ENCODE results near the gene NODAL.

Gene NODAL

DNA sequence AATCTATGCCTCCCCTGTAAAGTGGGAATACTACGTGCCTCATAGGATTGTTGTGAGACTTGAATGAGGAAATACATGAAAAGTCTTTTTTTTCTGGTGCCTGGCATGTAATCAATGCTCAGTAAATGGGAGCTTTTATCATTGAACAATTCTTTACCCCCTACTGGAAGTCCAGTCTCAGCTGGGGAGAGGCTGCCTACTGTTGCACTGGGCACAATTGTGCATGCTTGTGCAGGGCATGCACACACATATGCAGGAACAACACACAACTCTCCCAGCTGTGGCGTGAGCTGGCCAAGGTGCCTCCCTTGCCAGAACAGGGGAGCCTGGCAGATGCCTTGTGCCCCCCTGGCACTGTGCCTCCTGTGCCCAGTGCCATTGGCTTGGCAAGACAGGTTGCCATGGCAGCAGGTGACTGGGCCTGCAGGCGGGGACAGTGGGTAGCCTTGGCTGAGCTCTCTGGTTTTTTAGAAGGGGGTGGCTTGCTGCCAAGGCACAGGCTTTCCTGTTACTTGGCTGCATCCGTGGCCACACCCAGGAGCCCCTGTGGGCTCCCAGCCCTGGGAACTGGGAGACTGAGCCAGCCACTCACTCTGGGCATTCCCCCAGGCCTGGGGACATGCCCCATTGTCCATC lies 21.0 kb upstream of the NODAL start:
- no peak for DNase-seq

DNA sequence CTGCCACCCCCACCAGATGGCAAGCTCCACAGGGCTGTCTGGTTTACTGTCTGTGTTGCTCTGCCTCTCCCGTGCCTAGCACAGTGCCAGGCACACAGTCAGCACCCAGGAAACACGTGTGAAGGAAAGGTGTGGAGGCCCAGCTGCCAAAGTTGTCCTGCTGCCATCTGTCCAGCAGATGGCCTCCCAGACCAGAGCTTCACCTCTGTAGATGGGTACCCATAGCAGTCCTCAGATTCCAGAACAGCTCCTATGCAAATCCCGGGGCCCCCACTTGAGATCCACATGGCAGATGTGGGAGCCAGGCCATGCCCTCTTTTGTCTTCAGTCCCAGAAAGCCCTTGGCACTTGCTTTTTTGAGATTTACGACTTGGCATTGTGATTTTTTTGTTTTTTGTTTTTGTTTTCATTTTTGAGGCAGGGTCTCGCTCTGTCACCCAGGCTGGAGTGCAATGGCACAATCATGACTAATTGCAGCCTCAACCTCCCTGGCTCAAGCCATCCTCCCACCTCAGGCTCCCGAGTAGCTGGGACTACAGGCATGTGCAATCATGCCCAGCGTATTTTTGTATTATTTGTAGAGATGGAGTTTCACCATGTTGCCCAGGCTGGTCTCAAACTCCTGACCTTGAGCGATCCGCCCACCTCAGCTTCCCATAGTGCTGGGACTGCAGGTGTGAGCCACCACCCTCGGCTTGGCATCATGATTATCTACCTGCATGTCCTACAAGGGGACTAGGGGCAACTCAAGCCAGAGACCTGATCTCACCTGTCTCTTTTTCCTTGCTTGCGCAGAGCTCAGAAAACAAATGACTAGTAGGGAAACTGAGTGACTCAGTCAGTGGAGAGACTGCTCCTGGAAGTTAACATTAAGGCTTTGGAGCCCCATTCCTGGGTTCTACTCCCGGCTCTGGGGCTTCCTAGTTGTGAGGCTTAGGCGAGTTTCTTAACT lies 20.2 kb upstream of the NODAL start:
- no peak for DNase-seq

DNA sequence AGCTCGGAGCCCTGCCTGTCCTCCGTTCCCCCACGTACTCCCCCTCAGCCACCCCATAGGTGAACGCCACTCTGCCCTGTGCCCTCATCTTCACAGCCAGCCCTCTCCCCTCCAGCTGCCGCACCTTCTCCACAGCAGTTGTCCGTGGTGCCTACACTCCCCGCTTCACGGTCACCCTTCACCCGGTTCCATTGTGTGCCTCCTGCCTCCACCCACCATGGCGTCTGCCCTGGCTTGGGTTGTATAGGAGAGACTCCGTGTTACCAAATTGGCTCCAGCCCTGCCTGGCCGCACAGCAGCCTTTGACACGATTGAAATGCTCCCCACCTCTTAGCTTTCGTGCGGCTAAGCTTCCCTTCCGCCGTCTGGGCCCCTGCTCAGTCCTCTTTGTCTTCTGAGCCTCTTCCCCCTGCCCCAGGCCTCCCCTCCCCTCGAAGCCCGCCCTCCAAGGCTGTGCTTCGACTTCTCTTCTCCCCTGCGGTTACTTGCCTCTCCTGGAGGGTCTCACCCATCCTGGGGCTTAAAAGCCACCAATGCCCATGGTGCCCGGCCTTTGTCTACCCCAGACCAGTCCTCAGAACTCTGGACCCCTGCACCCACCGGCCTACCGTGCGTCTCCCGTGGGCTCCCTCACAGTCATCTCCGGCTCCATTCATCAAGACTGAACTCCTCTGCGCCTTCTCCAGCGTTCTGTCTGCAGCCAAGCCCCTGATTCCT lies 18.5 kb upstream of the NODAL start:
- DNase-seq: no peak

DNA sequence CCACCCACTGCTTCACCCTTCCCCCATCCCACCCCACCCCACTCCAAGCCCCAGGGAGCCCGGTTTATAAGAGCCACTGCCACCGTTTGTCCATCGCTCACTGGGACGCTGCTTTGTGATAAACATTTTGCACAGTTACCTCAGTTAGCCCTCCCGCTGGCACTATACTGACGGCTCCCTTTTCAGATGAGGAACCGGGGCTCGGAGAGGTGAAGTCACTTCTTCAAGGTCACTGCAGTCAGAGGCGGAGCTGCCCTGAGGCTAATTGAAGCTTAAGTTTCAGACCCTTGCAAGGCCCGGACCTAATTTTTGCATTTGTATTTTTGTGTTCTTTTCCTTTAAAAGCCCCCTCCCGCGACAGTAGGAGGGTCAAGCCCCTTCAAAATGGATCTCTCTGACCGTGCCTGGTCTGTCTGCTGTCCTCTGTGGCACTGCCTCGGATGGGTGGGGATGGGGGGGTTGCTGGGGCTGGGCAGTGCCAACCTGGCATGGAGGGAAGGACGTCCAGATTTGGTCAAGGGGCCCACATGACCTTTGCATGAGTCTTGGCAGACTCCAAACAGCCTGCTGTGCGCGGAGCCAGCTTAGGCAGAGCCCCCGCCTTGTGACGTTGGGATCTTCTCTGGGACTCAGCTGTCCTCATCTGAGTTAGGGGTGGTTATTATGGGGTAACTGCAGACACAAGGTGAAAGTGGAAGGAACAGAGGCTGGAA lies 17.7 kb upstream of the NODAL start:
- DNase-seq: no peak

DNA sequence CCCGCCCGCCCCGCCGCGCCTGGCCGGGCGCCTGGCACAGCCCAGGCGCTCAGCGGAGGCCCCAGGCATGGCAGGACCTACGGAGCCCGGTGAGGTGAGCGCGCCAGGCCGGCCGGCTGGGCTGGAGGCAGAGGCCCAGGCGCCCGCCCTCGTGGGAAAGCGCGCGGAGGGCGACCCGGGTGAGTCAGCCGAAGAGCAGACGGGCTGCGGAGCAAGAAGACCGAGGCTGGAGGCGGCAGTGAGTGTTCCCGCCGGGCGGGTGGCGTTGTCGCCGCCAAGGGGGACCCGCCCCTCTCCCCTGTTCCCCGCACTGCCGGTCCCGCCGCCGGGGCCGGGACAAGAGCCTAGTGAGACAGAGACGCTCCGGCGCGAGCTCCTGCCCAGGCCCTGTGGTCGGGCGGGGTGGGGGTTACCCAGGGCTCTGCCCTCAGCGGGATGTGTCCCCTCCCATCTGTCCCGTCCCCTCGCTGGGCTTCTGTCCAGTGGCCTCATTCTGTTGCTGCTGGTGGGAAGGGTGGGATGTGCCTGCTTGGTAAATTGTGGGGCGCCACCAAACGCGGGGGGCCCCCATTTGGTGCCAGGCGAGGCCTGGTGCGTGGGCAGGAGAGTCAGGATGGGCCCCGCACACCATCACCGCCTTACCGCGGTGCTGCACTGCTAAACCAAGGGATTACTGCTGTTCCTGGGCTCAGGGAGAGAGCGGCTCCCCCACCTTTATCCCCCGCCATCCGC lies 17.0 kb upstream of the NODAL start:
- DNase-seq: no peak

DNA sequence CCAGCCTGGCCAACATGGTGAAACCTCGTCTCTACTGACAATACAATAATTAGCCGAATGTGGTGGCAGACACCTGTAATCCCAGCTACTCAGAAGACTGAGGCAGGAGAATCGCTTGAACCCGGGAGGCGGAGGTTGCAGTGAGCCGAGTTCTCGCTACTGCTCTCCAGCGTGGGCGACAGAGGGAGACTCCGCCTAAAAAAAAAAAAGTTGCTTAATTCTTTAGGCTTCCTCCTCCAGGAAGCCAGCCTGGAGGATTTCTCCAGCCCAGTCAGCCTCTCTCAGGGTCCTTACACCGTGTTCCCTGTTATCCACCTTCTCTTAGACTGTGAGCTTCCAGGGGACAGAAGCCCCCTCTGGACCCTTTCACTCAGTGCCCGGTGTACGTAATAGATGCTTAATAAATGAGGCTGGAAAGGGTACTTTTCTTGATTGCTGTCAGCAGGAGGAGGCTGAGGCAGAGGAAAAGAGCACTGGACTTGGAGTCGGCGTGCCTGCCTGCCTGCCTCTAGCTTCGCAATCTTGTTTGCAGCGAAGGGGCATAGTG lies 16.4 kb upstream of the NODAL start:
- DNase-seq: no peak

DNA sequence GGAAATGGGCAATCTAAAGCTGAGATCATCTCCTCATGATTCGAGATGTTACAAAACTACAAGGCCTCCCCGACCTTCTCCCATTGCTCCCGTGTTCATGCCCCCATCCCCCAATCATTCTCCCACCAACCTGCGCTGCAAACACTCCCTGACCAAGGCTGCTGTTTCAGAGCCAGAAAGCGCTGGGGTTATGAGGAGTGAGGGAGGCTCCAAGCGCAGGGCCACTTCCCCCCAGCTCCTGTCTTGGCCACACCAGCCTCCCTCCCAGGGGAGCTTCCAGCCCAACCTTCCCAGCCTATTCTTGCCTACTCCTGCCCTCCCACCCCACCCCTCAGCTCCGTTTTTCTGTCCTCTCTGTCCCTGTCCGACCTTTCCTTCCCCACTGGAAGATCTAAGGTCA lies 14.7 kb upstream of the NODAL start:
- DNase-seq: no peak

DNA sequence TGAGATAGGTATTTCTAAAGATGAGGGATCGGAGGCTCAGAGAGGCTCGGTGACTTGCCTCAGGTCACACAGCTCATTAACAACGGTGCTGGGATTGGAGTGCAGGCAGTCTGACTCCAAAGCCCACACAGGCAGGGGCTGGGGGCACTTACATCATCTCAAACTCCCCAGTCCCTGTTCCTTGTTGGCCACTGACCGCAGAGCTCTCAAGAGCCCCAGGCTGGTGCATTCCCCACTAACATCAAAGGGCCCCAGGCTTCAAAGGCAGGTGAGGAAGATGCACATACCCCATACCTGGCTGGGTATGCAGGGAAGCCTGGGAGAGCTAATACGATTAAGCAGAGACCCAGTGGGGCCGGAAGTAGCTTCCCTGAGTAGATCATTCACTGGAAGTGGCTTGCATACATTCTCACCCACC lies 13.7 kb upstream of the NODAL start:
- DNase-seq: no peak

DNA sequence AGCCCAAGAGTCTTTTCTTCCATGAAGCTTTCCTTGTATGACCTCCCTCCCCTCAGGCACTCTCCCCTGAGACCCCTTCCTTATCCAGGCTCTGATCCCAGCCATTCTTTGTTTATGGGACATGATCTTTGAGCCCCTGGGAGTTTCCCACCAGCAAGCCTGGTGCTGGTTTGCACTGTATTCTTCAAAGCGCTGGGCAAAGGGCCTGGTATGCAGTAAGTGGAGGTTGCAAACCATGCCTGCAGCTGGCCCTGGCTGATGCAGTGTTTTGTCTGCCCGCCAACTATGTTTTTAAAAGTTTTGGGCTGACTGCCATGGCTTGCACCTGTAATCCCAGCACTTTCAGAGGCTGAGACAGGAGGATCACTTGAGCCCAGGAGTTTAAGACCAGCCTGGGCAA lies 6.8 kb upstream of the NODAL start:
- no peak for DNase-seq

DNA sequence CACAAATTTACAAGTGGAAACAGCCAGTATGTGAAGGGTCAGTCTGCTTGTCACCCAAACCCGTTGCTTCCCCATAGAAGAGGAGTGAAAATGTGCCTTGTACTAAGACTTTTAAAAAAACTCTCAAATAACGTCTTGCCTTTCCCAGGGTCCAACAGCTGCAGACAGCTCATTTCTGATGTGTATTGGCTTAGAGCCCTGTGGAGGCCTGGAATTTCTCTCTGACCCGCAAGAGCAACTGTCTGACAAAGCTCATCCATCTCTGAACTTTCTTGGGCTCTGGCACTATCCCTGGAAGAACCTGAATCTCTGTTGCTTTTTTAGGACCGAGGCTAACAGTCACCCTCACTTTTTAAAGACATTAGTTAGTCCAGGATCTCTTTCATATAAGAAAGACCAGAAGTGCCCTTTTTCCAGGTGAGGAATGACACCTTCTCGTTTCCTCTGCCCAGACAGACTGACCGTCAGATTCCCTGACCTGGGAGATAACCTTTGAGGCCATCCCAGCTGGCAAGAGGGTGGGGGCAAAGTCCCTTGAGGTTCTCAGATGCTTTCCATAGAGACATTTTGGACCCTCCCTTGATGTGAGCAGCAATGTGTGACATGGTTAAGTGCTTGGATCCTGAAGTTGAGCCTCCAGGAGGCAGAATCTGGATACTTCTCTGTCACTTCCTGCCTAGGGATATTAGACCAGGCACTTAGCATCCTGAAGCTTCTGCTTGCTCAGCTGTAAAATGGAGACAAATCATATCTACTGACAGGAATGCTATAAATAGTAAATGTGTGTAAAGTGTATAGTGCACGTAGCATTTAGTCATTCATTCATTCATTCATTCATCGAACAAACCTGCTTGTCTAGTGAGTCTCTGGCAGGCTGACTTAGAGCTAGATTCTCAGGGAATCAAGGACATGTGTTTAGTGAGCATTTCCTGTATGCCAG lies 4.5 kb upstream of the NODAL start:
- DNase-seq: no peak

DNA sequence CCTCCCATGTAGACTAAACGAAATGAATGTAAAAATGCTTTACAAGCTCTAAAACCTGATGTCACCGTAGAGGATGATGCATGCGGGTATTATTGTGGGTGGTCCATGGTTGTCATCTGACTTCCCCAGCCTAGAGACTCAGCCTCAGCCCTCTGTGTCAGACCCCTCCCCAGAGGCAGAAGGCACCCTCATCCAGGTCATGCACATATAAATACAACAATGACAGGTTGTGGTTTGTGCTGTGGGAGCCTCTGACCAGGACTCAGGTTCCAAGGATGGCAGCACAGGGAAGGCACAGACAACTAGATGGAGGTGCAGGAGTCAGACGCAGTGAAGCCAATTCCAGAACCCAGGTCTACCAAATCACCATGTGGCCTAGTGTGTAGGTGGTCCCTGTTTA lies 3.3 kb upstream of the NODAL start:
- DNase-seq: no peak

DNA sequence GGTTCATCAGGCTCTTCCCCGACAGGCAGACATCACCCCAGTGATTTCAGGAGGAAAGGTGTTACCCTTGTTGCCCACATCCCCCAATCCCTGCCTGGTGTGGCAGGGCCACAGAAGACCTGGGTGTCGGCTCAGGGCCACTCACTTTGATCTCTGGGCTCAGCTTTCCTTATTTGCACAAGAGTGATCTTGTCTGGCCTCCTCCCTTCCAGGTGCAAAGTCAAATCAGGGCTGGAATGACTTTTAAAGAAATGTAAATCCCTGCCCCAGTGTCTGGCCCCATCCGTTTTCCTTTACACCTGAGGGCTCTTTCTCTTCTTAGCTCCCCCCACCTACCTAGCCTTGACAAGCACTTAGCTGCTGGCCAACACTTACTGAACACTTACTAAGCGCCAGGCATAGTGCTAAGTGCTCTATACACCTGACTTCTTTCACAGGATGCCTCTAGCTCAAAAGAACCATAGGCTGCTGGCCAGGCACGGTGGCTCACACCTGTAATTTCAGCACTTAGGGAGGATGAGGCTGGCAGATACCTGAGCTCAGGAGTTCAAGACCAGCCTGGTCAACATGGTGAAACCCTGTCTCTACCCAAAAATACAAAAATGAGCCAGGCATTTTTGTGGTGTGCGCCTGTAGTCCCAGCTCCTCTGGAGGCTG lies 979 bp upstream of the NODAL start:
- DNase-seq: no peak

DNA sequence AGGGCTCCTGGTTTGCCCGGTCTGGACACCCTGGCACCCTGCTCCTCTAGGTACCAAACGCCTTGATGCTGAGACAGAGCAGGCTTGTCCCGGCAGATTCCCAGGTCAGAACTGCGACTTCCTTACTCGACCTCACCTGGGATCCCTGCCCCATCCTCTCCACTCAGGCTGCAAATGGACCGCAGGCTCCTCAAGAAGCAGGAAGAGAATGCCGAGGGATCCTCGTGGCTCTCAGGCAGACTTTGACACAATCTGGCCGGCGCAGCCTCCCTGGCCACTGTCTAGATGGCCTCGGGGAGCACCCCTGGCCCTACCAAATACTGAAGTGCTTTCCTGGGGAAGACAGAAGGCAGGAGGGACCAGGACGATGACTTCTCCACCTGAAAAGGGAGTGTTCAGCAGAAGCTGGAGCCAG lies 421 bp upstream of the NODAL start:
- no peak for DNase-seq

DNA sequence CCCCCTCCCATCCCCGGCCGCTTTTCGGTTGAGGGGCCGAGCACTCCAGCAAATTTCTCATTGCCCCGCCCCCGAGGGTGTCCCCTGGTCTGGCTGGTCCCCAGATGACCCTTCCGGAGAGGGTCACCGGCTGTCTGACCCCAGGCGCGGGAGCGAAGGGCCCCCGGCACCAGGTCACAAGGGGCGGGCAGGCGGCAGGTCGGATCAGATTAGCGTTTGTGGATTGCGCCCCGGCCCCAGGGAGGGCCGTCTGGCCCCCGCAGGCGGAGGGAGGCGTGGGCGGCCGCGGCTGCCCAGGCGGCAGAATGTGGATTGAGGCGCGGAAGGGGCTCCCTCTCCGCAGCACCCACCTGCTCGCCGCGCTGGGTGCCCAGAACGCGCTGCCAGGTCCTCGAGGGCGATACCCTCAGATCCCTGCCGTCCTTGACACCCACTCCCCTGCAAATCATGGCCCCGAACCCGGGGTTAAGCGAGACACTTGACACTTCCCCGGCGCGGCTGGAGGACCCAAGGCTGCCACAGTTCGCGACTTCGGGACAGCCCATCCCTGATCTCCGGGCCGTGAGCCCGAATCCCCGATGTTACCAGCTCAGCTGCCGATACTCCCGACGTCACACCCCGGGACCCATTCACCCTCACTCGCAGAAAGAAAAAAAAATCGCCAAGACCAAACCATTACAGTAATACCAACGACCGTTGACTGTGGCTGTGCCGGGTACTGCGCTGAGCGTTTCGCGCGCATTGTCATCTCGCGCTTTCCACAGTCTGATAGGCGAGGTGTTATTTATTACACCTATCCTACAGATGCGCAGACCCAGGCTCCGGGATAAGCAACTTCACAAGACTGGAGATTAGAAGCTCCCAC lies 953 bp downstream of the NODAL start:
- no peak for DNase-seq

DNA sequence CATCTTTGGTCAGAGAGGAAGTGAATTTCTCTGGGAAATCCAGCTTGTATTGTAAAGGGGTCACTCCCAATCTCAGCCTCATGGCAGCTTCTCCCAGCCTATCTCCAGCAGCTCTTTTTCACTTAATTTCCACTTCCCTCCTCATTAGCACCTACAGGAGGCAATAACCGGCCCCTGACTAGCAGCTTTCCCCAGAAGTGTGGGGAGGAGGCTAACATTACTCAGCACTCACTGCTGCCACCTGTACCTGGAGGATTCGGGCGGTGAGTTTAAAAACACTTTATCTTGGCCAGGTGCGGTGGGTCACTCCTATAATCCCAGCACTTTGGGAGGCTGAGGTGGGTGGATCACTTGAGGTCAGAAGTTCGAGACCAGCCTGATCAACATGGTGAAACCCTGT lies 3.8 kb downstream of the NODAL start:
- DNase-seq: no peak

DNA sequence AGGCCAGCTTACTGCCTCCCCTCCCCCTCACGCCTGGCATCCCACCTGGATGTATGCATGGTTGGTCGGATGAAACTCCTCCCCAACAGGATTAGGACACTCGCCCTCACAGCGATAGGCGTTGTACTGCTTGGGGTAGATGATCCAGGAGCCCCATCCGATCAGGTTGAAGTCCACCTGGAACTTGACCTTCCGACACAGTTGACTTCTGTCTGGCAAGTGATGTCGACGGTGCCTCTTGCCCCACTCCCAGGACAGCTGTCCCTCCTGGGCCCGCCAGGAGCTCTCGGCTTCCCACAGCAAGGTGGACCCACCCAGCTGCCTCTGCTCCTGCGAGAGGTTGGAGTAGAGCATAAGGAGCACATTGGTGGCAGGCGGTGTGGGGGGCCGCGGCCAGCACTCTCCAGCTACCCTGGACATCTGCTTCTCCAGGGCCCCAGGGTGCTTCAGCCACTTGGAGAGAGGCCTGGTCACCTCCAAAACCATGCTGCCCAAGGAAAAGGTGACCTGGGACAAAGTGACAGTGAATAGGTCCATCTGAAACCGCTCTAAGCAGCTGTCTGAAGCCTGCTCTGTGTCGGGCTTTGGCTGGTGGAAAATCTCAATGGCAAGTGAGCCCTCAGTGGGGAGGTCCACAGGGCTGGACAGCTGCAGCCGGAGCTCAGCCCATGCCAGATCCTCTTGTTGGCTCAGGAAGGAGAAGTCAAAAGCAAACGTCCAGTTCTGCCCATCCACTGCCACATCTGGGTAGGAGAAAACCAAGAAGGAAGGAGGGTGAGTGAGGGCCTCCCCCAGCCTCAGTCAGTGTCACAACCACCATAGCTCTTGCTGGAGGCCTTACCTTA lies 6.0 kb downstream of the NODAL start:
- no peak for DNase-seq

DNA sequence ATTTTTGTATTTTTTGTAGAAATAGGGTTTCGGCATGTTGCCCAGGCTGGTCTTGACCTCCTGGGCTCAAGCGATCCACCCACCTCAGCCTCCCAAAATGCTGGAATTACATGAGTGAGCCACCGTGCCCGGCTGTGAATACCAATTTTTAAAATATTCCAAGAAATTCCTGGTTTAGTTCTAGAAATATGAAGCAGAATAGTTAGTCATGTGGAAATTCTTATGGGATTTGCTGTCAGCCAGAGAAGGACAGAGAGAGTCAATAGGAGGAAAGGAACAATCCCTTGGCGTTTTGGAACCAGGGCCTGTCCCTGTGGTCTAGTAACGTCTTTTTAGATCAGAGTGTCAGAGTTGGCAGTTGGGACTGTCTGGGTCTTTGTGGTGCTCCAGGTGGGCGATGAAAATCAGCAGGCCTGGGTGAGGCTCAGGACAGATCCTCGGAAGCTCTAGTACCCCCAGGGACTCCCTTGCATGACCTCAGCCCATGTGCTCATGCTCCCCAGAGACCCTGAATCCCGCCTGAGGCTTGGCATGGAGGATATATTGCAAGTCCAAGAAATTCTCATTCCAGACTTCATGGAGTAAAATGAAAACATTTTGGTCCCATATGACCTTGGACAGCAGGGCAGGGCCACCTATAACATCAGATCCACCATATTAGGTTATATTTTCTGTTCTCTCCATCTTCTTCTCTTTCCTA lies 7.8 kb downstream of the NODAL start:
- no peak for DNase-seq

All from NCI-H1048 (cell line).